ENCODE results near the gene CD300C.
"Not testable (repeated sequence)": the region's sequence is repeated elsewhere in the genome, so short reads cannot be mapped to it uniquely, and the experiment has no call there.

CD300C gene

DNA sequence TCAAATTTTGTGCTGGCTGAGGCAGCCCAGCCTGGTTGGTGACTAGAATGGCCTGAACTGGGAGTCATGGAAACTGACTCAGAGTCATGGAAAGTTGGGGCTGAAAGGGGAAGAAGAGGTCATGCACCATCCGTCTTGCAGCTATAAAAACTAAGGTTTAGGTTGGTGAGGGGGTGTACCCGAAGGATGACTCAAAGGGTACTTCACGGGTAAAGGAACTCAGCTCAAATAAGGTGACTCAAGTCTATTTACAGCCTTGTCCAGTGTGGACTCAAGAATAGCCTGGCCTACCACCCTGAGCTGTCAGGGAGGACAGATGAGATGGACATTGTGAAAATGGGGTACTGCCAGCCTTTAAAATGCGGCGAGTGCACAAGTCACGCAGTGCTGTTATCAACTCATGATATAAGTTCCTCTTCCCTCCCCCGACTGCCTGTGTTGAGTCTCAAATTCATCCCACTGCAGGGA is 33.3 kb downstream of the CD300C start:
- no peak overlapping the region for H3K4me3 ChIP-seq (ENCODE audit: low read depth, low read length)
- TF ChIP-seq, protein P1, sequence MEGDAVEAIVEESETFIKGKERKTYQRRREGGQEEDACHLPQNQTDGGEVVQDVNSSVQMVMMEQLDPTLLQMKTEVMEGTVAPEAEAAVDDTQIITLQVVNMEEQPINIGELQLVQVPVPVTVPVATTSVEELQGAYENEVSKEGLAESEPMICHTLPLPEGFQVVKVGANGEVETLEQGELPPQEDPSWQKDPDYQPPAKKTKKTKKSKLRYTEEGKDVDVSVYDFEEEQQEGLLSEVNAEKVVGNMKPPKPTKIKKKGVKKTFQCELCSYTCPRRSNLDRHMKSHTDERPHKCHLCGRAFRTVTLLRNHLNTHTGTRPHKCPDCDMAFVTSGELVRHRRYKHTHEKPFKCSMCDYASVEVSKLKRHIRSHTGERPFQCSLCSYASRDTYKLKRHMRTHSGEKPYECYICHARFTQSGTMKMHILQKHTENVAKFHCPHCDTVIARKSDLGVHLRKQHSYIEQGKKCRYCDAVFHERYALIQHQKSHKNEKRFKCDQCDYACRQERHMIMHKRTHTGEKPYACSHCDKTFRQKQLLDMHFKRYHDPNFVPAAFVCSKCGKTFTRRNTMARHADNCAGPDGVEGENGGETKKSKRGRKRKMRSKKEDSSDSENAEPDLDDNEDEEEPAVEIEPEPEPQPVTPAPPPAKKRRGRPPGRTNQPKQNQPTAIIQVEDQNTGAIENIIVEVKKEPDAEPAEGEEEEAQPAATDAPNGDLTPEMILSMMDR (IDR thresholded peaks at IDR 0.05; ENCODE audit: low read depth, low read length), result no peak

DNA sequence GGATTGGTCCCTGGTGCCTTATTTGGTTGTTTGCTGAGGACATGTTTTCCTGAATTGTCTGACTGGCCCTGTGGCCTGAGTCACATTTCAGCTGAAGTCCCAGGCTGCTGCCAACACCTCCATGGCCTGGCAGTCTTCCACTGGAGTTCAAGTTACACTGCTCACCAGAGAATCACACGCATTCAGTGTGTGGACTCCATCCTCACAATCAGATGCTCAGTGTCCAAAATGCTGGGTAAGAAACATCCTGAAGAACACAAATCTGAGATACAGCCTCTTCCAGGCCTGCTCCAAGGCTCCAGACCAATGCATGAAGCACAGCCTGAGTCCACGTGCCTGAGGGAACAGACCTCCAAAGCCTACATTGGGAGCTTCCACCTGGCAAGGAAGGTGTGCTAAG is 33.9 kb downstream of the CD300C start:
- TF ChIP-seq, protein P1 (IDR thresholded peaks at IDR 0.05; ENCODE audit: low read depth, low read length), result no peak

DNA sequence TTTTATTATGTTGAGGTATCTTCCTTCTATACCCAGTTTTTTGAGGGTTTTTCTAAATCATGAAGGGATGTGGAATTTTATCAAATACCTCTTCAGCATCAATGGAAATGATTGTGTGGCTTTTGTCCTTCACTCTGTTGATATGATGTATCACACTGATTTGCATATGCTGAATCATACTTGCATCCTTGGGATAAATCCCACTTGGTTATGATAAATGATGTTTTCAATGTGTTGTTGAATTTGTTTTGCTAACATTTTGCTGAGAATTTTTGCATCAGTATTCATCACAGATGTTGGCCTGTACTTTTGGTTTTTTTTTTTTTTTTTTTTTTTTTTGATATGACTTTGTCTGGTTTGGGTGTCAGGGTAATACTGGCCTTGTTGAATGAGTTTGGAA is 37.8 kb downstream of the CD300C start:
- TF ChIP-seq, protein P1 (IDR thresholded peaks at IDR 0.05; ENCODE audit: low read depth, low read length), result no peak

More for the DNA sequence above, 33.9 kb downstream of the CD300C start:
- H3K4me3 ChIP-seq (ENCODE audit: low read depth, low read length), result no peak overlapping the region

DNA sequence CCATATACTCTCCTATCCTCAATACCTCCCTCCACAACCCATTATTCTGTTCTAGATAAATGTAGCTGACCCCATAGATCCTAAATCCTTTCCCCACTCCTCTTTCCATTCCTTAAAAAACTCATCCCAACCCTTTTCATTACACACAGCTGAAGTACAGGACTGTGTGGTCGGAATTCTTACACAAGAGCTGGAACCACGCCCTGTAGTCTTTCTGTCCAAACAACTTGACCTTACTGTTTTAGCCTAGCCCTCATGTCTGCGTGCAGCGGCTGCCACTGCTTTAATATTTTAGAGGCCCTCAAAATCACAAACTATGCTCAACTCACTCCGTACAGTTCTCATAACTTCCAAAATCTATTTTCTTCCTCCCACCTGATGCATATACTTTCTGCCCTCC is 42.0 kb downstream of the CD300C start:
- H3K4me3 ChIP-seq (ENCODE audit: low read depth, low read length), result not testable (repeated sequence)

More for the DNA sequence above, 37.8 kb downstream of the CD300C start:
- no peak overlapping the region for H3K4me3 ChIP-seq (ENCODE audit: low read depth, low read length)

DNA sequence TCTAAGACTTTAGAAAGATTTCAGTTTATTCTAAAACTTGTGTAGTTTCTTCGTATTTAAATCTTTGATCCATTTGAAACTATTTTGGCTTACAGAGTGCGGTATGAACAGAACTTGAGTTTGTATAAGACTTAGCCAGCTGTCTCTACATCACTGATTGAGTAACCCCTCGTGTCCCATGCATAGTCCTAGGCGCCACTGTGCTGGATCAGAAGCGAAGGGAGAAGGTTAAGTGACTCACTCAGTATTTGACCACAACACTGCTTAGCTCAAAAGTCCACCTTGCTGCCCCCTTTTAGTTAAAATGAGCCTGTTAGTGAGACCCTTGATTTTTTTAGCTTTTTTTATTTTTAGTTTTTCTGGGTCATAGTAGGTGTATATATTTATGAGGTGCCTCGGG is 43.1 kb downstream of the CD300C start:
- TF ChIP-seq, protein P1 (IDR thresholded peaks at IDR 0.05; ENCODE audit: low read depth, low read length), result no peak
- H3K4me3 ChIP-seq (ENCODE audit: low read depth, low read length), result no peak overlapping the region

DNA sequence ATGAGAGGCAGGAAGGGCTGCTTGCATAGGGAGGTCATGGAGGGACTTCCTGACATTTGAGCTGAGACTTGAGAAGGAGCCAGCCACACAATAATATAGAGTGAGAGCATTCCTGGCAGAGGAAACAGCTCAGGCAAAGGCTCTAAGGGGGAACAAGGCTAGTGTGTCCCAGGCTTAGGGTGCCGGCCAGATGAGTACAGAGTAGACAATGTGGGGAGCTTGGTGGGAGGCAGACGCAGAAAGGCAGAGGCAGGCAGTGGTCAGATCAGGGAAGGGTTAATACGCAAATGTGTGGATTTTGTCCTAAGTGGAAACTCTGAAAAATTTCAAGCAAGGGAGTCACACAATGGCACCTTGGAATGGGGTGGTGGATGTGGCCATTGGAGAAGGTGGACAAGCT is 45.9 kb downstream of the CD300C start:
- no peak overlapping the region for H3K4me3 ChIP-seq (ENCODE audit: low read depth, low read length)
- TF ChIP-seq, protein P1 (IDR thresholded peaks at IDR 0.05; ENCODE audit: low read depth, low read length), result no peak

DNA sequence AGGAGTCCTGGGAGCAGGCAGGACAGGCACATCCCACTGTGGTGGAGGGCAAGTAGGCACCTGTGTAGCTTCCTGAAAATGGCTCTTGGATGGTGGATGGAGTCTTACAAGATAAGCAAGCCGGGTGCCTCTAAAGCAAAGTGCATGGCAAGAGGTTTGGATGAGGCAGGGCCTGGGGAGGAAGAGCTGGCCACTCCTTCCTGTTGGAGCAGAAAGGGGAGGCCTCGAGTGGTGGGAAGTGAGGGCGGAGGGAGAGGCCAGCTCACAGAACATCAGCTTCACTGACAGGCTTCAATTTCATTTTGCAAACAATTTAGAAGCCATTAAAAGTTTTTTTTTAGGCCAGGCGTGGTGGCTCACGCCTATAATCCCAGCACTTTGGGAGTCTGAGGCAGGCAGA is 48.4 kb downstream of the CD300C start:
- no peak overlapping the region for H3K4me3 ChIP-seq (ENCODE audit: low read depth, low read length)
- TF ChIP-seq, protein P1 (IDR thresholded peaks at IDR 0.05; ENCODE audit: low read depth, low read length), result no peak

DNA sequence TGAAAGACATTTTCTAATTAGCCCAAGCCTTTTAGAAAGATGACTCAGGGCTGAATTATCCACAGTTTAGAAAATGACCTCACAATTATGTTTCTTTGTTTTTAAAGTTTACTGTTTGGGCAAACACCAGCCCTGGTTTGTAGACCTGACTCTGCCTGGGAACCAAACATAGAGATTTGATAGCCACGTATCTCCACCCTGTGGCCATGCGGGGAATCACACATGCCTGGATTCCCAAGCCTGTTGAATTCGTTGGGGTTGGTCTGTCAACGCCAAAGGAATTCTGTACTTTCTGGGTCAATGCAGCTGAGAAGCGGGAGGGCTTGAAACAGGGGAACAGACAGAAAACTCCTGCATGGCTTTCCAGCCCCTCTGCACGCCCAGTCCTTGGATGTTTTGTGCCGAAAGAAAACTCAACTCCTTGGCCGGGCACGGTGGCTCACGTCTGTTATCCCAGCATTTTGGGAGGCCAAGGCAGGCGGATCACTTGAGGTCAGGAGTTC is 52.5 kb downstream of the CD300C start:
- H3K4me3 ChIP-seq (ENCODE audit: low read depth, low read length), result no peak overlapping the region
- TF ChIP-seq, protein P1 (IDR thresholded peaks at IDR 0.05; ENCODE audit: low read depth, low read length), result peak; percentile 72
